Measurements from ENCODE around the gene FNDC3B. TPM values are rescaled to one million over a fixed set of nuclear protein-coding genes. Genes with fewer than 3 reads are reported as not detected.

Gene FNDC3B
- total and polyA plus RNA-seq, 2 donors (not counting 3 experiments of a cell fraction or from before 2014, with no cell fraction given): 91.6 to 295 TPM

GRCh38 chr3:172104471-172105072 lies 65.2 kb downstream of the FNDC3B start:
- DNase-seq (ENCODE audit: low read depth, low spot score): peak; percentile 58
- CTCF ChIA-PET: interaction anchor here (0.7 to 1.8 kb wide), 5 partner anchors 13 to 156 kb away, joined by 3 to 5 read pairs (median 3); no protein-coding TSS in a partner anchor
- Histone ChIP-seq H2AFZ (ENCODE audit: low read depth, low read length) (no peak overlapping the region), H3K4me1 (ENCODE audit: control insufficient read depth, extremely low read depth, insufficient read depth, low read length) (peaks cover 4% of the 10 kb centered on the region), H3K4me2 (ENCODE audit: insufficient read depth, low read length) (no peak overlapping the region), H3K79me2 (ENCODE audit: control insufficient read depth, insufficient read depth, low read length) (peaks cover 94% of the 10 kb centered on the region), H3K9me3 (replicated peaks; ENCODE audit: control insufficient read depth, insufficient read depth, low read length) (no peaks in the 10 kb centered on the region), H3K9ac (replicated peaks; ENCODE audit: extremely low read depth, insufficient read depth, low read length) (no peak overlapping the region), H3K27ac (ENCODE audit: insufficient read depth, low read depth, low read length) (no peak overlapping the region), H3K9me1 (replicated peaks; ENCODE audit: control insufficient read depth, extremely low read depth, insufficient read depth, low read length) (no peaks in the 10 kb centered on the region), H3K36me3 (ENCODE audit: control insufficient read depth in 2 of 2, extremely low read depth in 1 of 2, insufficient read depth in 2 of 2, low read length in 2 of 2) (peaks cover 0 to 7% of the 10 kb centered on the region in 2 experiments), H3K4me3 (replicated peaks in 1 of 3; ENCODE audit: insufficient read depth in 1 of 3, low read depth in 1 of 3, low read length in 3 of 3) (no peak overlapping the region), H4K20me1 (replicated peaks; ENCODE audit: control insufficient read depth, extremely low read depth, insufficient read depth, low read length) (peaks cover 27% of the 10 kb centered on the region), H3K27me3 (ENCODE audit: control insufficient read depth in 2 of 2, insufficient read depth in 2 of 2, low read length in 2 of 2) (no peaks in the 10 kb centered on the region)
- FAIRE-seq: no peak
- intact Hi-C loops (cut with micrococcal nuclease): no loop called here
- dilution Hi-C loops (cut with MboI; ENCODE audit: extremely low pct_ligation_motif_present, low sequenced_read_pairs): no loop called here
- BruUV-seq (replicated peaks): no TSS peak
- TF ChIP-seq FOS (IDR thresholded peaks at IDR 0.05; ENCODE audit: borderline replicate concordance, insufficient read depth, low read length): no peak
- no peak for TF ChIP-seq GATA2 (IDR thresholded peaks at IDR 0.05; ENCODE audit: insufficient read depth, insufficient read length, low read depth, low read length)
- no peak for TF ChIP-seq MAX (IDR thresholded peaks at IDR 0.05; ENCODE audit: insufficient read depth, insufficient read length)
- no peak for TF ChIP-seq EZH2 (IDR thresholded peaks at IDR 0.05; ENCODE audit: borderline replicate concordance, low read depth, low read length, severe bottlenecking)
- TF ChIP-seq CTCF (IDR thresholded peaks at IDR 0.05; ENCODE audit: extremely low read depth in 1 of 2, insufficient read depth in 1 of 2, low read depth in 1 of 2, low read length in 2 of 2): no peak
- no peak for TF ChIP-seq POLR2AphosphoS5 (IDR thresholded peaks at IDR 0.05; ENCODE audit: insufficient read depth, low read depth, low read length)
- no peak for TF ChIP-seq POLR2A (IDR thresholded peaks at IDR 0.05; ENCODE audit: low read depth, low read length)
- no peak for TF ChIP-seq JUN (IDR thresholded peaks at IDR 0.05; ENCODE audit: borderline replicate concordance, insufficient read depth, insufficient read length, low read depth)
- no peak for TF ChIP-seq MYC (IDR thresholded peaks at IDR 0.05; ENCODE audit: low read depth, low read length)
- POLR2A ChIA-PET: interaction anchor here (0.6 kb wide), 1 partner anchor 275 kb away, joined by 3 read pairs; no protein-coding TSS in a partner anchor
